NCI-H460 (cell line): ENCODE data around the gene WIF1. TPM values are rescaled to one million over a fixed set of nuclear protein-coding genes. Genes with fewer than 3 reads are reported as not detected.

ENCODE experiments used
- DNase-seq: peaks from one replicate; pipeline ENCODE4 v3.0.0-alpha.2; 2016; ENCODE audit warnings: low read depth; ENCODE audit errors: extremely low read depth
- small RNA-seq, 2 experiments: library from RNA; depleted of rRNA; stranded (forward); fragments of <200 nt; gene quantifications; one replicate each; pipeline ENCODE3, GENCODE V24; 2014
- total RNA-seq: library from RNA; depleted of rRNA; stranded (reverse); fragments of >200 nt; shearing (Covaris generic); gene quantifications from 2 replicates; pipeline ENCODE4 v1.2.3, GENCODE V29; 2014; rRNA removed

The WIF1 gene
- total RNA-seq, 1 experiment from 2014 or later: not detected

GRCh38 chr12:65039301-65039700, 81.8 kb downstream of the WIF1 start:
- no peak for DNase-seq

- no peak for DNase-seq
Observed at GRCh38 chr12:65025136-65025535, 96.0 kb downstream of the WIF1 start.

- DNase-seq: no peak
Observed at GRCh38 chr12:65023485-65023884, 97.6 kb downstream of the WIF1 start.

GRCh38 chr12:65022960-65023359, 98.1 kb downstream of the WIF1 start:
- no peak for DNase-seq

- DNase-seq: no peak
Observed at GRCh38 chr12:65022421-65022820, 98.7 kb downstream of the WIF1 start.

- DNase-seq: no peak
Observed at GRCh38 chr12:65019696-65020234, 101.3 kb downstream of the WIF1 start.

GRCh38 chr12:65016881-65017650, 104.0 kb downstream of the WIF1 start:
- no peak for DNase-seq

GRCh38 chr12:65015850-65016249, 105.3 kb downstream of the WIF1 start:
- DNase-seq: no peak

GRCh38 chr12:65014504-65015271, 106.4 kb downstream of the WIF1 start:
- DNase-seq: no peak

GRCh38 chr12:65010437-65010836, 110.7 kb downstream of the WIF1 start:
- DNase-seq: no peak

- DNase-seq: no peak
Observed at GRCh38 chr12:65005716-65006115, 115.4 kb downstream of the WIF1 start.

GRCh38 chr12:65004270-65004669, 116.8 kb downstream of the WIF1 start:
- no peak for DNase-seq

Small RNA genes within 50 kb of the gene (small RNA-seq; reads per million reads assigned to genes)
- gene RNU6-166P: 0 to 0.12 reads per million in 2 experiments

Other genes with a start within 250 kb of the WIF1 start
- gene LEMD3, start 48.3 kb upstream of the WIF1 start, total RNA-seq: 17.7 and 19.7 TPM in 2 replicates
- gene MSRB3, start 157.4 kb upstream of the WIF1 start, total RNA-seq: 16.2 and 16.3 TPM in 2 replicates